WI38 (cell line): ENCODE results near the gene PRRC2C.
"Not testable (repeated sequence)": the region's sequence is repeated elsewhere in the genome, so short reads cannot be mapped to it uniquely, and the experiment has no call there.

Experiments used
- H3K4me3 ChIP-seq: 2 replicates; pipeline ENCODE4 v1.5.1; 2011; ENCODE audit warnings: low read depth, mild to moderate bottlenecking, control low read depth, low read length
- TF ChIP-seq, protein P1 (sequence below): IDR thresholded peaks from 2 replicates; pipeline ENCODE4 v1.5.1; 2012; ENCODE audit warnings: low read depth, mild to moderate bottlenecking, control low read depth, low read length

The PRRC2C gene

DNA sequence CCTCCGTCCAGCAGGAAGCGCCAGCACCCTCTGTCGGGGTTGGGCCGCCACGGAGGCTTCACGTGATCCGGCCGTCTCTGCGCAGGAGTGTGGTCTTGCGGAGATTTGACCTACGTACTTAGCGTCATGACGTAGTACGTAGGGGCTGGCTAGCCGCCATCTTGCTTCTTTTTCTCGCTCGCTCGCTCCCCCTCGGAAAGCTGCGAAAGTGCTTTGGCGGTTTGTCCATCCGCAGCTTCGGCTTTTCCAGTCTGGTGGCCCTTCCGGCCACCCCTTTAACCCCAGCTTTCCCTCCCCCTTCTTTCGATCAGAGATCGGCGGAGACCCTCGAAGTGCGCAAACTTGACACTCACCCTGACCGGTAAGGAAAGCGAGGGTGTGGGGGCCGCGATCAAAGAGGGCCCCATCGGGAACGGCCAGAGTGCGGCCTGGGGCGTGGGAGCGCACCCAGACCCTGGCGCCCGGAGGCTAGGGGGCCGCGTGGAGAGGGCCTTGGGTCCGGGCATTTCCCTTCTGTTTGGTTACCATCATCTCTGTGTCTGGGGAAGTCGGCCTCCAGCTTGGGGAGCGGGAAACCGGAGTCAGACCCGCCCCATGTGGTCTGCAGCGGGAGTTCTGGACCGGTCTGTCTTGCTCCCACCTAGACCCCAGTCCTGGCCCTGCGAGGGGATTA is at the start of gene PRRC2C:
Gene PRRC2C, plus strand, starts transcription at position 156 of the 673 bp plus-strand sequence. CDS start 26,559 bp downstream, outside the sequence.
- H3K4me3 ChIP-seq, result peak within 1 kb of the TSS; percentile 100
- TF ChIP-seq, protein P1, sequence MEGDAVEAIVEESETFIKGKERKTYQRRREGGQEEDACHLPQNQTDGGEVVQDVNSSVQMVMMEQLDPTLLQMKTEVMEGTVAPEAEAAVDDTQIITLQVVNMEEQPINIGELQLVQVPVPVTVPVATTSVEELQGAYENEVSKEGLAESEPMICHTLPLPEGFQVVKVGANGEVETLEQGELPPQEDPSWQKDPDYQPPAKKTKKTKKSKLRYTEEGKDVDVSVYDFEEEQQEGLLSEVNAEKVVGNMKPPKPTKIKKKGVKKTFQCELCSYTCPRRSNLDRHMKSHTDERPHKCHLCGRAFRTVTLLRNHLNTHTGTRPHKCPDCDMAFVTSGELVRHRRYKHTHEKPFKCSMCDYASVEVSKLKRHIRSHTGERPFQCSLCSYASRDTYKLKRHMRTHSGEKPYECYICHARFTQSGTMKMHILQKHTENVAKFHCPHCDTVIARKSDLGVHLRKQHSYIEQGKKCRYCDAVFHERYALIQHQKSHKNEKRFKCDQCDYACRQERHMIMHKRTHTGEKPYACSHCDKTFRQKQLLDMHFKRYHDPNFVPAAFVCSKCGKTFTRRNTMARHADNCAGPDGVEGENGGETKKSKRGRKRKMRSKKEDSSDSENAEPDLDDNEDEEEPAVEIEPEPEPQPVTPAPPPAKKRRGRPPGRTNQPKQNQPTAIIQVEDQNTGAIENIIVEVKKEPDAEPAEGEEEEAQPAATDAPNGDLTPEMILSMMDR, result peak; percentile 64

DNA sequence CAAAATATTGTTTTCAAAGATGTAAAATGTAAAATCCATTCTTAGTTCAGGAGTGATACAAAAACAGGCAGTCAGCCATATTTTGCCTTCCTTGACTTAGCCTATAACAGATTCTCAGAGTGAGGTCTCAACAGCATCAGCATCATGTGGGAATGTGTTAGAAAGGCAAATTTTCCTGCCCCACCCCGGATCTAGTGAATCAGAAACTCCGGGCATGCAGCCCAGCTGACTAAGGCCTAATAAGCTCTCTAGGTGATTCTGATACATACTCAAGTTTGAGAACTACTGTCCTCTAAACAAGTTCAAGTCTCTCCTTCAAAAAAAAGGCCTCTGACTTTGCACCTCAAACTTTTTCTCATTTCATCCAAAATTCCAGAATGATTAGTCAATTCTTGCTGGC is 46.9 kb upstream of the PRRC2C start:
- TF ChIP-seq, protein P1, result no peak
- H3K4me3 ChIP-seq, result no peak overlapping the region

DNA sequence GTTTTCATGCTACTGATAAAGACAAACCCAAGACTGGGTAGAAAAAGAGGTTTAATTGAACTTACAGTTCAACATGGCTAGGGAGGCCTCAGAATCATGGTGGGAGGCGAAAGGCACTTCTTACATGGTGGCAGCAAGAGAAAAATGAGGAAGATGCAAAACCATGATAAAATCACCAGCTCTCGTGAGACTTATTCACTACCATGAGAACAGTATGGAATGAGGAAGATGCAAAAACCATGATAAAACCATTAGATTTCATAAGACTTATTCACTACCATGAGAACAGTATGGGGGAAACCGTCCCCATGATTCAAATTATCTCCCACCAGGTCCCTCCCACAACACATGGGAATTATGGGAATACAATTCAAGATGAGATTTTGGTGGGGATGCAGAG is 45.1 kb upstream of the PRRC2C start:
- not testable (repeated sequence) for H3K4me3 ChIP-seq

DNA sequence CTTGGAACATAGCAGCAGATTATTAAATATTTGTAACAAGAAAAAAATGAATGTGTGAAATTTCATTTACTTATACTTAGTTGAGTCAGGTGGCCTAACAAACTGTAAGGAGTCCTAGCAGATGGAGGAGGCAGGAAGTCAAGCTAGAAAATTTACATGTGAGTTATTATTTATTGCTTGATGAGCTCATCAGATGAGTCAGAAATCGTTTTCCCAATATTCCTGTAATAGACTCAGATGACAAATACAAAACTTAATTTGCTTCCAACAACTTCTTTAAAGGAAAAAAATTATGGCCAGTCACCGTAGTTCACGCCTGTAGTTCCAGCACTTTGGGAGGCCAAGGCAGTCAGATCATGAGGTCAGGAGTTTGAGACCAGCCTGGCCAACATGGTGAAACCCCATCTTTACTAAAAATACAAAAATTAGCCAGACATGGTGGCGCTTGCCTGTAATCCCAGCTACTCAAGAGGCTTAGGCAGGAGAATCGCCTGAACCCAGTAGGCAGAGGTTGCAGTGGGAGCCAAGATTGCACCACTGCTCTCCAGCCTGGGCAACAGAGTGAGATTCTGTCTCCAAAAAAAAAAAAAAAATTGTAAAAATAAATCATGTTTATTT is 43.9 kb upstream of the PRRC2C start:
- not testable (repeated sequence) for H3K4me3 ChIP-seq

DNA sequence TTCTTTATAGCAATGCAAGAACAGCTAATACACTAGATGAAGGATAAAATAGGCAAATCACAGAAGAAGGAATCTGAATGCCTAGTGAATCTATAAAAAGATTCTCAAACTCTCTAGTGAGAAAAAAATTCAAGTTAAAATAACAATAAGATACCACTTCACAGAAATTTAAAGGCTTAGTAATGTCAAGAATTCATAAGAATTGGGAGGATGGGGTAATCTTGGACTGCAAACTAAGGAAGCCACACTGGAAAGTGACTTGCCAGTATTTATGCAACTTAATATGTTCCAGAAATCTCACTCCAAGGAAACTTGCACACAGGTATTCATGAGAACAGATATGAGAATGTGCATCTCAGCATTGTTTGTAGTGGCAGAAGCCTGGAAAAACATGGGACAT is 38.9 kb upstream of the PRRC2C start:
- H3K4me3 ChIP-seq, result no peak overlapping the region
- TF ChIP-seq, protein P1, result no peak

DNA sequence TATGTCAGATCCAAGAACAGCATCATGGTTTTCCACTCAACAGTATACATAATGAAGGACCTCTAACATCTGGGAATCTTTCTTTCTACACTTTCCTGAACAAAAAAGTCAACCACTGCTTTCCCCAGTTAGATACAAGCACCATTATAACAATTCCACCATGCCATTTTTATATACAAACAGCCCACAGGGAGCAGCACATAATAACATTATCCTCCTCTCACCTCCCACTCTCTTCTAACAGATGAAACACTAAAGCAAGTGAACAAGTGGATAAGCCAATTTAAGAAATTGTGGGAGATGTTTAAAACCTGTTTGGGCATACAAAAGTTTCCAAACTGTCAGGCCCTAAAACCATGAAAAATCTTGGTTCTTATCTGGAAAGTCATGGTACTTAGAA is 29.4 kb upstream of the PRRC2C start:
- no peak overlapping the region for H3K4me3 ChIP-seq
- TF ChIP-seq, protein P1, result no peak

DNA sequence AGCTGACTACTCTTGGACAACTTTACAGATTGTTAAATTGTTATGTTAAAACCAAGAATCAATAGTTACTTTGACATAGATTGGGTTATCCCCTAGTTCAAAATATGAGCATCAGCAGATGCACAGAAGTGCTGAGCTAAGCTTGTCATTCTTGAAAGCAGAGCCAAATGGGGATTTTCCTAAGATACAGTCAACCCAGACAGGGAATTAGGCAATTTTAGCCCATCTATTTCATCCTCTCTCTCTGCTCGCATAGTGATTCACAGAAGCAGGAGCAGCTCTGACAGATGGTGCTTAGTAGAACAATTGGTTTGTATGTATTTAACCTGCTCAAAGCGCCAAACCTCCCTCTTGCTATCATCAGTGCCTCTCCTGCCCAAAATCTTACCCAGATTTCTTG is 27.9 kb upstream of the PRRC2C start:
- H3K4me3 ChIP-seq, result no peak overlapping the region
- TF ChIP-seq, protein P1, result no peak

DNA sequence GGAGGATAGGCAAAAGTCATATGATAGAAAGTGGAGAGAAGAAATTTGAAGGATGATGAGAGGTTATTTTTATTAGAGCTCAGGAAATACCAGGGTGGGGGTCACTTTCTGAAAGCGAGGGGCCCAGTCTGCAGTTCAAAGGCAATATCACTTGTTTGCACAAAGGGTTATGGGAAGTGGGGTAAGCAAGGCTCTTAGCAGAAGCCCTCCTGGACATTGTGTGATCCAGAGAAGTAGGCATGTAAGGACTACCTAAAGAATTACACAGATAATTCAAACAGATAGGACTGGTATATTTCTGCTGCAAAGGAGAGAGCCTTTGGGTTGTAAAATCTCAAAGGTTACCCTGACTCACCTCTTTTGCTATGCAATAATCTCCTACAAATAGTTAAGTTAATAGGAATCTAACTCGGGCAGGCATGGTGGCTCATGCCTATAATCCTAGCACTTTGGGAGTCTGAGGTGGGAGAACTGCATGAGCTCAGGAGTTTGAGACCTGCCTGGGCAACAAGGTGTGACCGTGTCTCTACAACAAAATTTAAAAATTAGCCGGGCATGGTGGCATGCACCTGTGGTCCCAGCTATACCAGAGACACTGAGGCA is 25.2 kb upstream of the PRRC2C start:
- H3K4me3 ChIP-seq, result no peak overlapping the region
- TF ChIP-seq, protein P1, result no peak
